HG02870 (cell line): Measurements from ENCODE around the gene POLR3GL.
"Not testable (repeated sequence)": the region's sequence is repeated elsewhere in the genome, so short reads cannot be mapped to it uniquely, and the experiment has no call there.

Experiments
- ATAC-seq: cut with Tn5 transposase; IDR thresholded peaks from one replicate; pipeline ENCODE4 v1.9.1; 2021; ENCODE audit warnings: mild to moderate bottlenecking, moderate library complexity; ENCODE audit not compliant: unreplicated experiment

Gene POLR3GL

DNA sequence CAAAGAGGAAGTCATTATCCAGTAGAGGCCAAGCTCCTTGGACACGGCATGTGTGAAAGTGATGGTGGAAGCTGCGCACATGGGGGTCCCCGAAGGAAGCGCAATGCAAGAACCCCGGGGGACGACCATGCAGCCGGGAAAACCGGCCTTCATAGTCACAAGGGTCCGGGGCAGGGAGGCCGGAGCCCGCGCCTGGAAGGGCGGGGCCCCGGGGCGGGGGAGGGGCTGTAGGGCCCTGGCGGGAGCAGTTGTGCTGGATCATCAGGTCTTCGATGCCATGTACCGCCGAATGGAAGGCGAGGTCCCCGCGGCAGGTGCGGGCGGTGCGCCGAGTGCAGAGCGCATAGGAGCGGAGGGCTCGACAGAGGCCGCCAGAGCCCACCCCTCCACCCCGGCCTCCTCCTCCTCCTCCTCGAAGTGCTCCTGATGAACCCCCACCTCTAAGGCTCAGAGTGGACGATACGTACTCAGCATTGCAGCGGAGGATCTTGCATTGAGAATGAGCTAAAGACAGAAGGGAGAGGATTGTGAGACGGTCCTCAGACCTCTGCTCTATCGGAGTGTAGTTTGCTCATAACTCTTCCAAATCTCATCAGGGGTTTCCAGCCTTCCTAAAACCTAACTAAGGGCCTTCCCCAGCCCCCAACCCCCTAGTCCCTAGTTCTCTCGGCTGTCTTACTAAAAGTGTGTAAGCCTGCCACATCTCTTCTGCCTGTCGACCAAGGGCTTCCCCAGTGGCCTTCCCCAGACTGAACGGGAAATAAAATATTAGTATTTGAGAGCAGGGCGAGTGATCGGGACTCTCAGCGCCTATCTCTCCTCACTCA, 55.0 kb downstream of the POLR3GL start:
- ATAC-seq = no peak

GRCh38 chr1:146020058-146021049, 55.9 kb downstream of the POLR3GL start:
- ATAC-seq = no peak

GRCh38 chr1:146021050-146021445, 56.6 kb downstream of the POLR3GL start:
- no peak for ATAC-seq

GRCh38 chr1:146021622-146022402, 57.3 kb downstream of the POLR3GL start, which contains the start of gene HJV:
TSS of gene HJV (minus strand) at chr1:146021735. CDS start at chr1:146020231, 1,504 bp downstream.
- ATAC-seq = no peak

- ATAC-seq = no peak
Observed at GRCh38 chr1:146022403-146023127, 58.1 kb downstream of the POLR3GL start.

DNA sequence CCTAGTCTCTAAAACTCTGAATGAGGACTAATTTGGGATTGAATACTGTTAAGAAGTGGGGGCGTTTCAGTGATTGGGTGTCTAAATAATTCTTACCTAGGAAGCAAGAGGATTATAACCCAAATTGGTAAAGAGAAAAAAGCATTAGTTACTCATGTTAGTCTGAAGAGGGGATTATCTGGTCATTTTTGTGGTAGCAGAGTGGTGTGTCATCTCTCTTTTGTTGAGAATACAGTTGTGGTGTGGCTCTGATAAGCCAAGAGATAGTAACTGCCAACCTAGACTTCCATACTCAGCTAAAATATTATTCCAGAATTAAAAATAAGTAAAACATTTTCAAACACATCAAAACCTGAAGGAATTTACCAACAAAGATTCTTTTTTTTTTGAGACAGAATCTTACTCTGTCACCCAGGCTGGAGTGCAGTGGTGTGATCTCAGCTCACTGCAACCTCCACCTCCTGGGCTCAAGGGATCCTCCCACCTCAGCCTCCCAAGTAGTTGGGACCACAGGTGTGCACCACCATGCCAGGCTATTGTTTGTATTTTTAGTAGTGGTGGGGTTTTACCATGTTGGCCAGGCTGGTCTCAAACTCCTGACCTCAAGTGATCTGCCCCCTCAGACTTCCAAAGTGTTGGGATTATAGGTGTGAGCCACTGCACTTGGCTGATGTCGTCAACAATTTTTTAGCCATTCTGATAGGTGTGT, 61.5 kb downstream of the POLR3GL start:
- ATAC-seq = not testable (repeated sequence)

GRCh38 chr1:146026650-146027049, 62.2 kb downstream of the POLR3GL start:
- not testable (repeated sequence) for ATAC-seq
